NCI-H1694 treated with DMSO at 0.1 percent for 48 hours (cell line): ENCODE data around the gene ADAMTS17.

Experiments
- DNase-seq: peaks from one replicate; lab custom pipeline; 2025; lab: John Stamatoyannopoulos, UW

ADAMTS17 gene

DNA sequence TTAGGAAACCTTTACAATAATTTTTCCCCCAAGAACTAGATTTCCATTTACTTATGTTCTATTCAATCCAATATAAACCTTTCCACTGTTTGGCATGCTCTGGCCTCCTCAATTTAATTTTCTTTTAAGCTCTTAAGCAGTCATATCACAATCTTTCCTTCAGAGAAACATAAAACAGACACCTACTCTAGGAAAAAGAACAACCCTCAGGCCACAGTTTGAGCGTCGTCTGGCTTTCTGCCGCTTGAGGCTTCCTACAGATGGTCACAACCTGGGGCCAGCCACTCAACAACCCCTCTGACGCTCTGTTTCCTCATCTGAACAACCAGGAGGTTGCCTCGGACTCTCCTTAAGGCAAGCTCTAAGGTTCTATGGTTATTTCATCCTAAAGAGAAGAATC lies 143.3 kb downstream of the ADAMTS17 start:
- no peak for DNase-seq

- DNase-seq: no peak
Measured at GRCh38 chr15:100196326-100197058, 145.3 kb downstream of the ADAMTS17 start.

DNA sequence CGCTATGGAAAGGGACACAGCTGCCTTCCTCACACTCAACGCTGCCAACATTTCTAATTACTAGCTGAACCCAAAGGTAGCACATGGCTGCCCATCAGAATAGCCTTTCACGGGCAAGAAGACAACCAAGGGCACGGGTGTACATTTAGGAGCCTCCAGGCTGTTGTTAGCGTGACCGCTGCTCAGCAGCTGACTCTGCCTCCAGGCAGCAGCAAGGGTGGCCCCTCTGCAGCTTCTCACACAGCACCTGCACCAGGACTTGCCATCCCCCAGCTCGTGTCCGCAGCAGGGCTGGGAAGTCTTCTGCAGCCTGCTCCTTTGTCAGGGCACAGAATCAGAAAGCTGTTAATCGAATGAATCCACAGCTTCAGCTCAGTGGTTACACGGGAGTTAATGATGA lies 146.8 kb downstream of the ADAMTS17 start:
- no peak for DNase-seq

DNA sequence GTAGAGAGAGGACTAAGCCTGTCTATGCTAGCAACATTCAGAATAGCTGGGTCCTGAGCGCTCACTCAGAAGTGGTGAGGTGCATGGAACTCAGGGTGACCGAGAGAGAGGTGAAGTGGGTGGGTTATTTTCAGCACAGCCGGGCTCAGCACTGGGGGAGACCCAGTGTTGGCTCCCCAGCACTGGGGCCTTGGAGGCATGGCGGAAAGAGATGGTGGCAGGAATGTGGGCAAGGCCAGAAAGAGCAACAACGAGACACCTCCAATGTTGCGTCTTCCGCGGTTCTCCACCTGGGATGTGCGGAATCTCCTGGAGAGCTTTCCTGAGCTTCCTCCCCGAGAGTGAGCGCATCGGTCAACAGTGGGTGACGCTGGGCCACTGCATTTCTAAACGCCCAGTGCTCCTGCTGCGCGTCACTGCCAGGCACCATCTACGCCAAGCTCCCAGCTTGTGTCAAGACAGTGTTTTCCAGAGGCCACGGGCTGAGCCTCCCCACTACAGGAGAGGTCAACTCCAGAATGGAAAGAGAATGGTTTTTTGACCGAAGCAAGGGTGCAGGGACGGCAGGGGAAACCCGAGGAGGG lies 148.4 kb downstream of the ADAMTS17 start:
- DNase-seq: no peak

GRCh38 chr15:100192097-100193080 lies 149.4 kb downstream of the ADAMTS17 start:
- DNase-seq: no peak

DNA sequence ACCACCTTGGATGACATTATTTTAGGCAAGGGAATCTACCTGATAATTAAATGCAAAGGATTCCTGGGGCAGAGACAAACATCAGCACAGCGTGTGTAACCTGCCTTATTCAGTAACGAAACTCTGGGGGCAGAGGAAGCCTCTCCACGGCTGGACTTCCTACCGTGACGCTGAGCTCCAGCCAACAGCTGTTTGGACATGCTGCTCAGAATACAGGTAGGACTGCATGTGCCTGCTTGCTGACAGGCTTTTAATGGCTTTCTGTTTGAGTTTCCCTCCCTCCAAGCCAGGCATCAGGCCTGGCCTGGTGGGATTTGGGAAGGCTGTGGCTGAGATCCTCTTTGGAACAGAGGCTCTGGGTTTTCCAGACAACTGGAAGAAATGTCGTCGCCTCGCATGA lies 150.6 kb downstream of the ADAMTS17 start:
- DNase-seq: no peak

GRCh38 chr15:100190675-100191074 lies 151.1 kb downstream of the ADAMTS17 start:
- DNase-seq: no peak

GRCh38 chr15:100189849-100190248 lies 151.9 kb downstream of the ADAMTS17 start:
- no peak for DNase-seq

GRCh38 chr15:100189319-100189718 lies 152.5 kb downstream of the ADAMTS17 start:
- DNase-seq: no peak

- DNase-seq: no peak
Measured at GRCh38 chr15:100187677-100188076, 154.1 kb downstream of the ADAMTS17 start.

DNA sequence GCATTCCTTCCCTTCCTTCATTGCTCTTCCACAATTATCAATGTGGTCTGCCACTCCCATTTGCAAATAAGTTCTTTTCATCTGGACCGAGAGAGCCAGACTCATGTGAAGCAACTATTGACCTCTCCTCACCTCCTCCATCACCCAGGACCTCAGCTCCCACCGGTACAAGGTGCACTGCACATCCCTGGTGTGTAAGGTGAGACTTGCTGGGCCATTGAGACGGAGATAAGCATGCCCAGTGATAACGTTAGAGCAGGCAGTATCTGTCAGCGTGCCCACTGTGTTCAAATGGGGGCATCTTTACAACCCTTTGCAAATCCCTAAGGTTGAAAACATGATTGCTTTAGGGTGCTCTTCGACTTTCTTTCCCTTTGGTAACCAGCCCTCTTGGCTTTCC lies 154.8 kb downstream of the ADAMTS17 start:
- DNase-seq: no peak

- no peak for DNase-seq
Measured at GRCh38 chr15:100186366-100186765, 155.4 kb downstream of the ADAMTS17 start.

DNA sequence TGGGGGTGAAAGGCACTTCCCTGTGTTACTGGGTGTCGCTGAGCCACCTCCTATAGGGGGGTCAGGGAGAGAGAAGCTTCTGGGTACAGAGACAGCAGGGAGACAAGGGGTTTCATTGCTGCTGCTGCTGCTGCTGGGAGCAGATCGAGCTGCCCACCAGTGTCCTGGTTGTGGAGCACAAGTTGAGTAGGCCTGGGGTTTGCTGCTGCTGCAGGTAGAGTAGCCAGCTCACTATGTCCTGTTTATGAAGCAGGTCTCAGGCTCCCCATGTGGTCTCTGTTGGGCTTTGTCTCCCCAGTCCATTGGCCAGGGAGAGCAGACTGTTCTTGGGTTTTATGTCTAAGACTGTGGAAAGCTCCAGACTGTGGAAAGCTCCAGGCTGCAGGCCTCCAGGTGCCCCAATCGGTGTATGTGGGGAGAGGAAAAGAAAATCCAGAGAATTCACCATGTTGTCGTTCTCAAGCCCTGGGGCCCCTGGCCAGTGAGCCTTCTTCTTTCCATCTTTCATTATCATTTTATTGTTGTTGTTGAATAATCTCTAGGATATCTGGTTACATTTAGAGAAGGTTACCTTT lies 157.8 kb downstream of the ADAMTS17 start:
- DNase-seq: no peak

DNA sequence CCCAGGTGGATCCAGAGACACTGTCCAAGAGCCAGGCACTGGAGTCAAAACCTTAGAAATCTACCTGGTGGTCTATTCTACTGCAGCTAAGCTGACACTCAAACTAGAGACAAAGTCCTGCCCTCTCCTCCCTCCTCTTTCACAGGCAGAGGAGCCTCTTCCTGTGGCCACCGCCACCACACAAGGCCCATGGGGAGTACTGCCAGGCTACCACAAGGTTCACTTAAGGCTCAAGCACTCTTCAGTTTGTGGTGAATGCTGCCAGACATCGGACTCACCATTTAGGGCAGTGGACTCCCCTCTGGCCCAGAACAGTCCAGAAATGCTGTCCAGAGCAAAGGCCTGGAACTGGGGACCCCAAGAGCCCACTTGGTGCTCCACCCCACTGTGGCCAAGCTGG lies 160.9 kb downstream of the ADAMTS17 start:
- no peak for DNase-seq

- no peak for DNase-seq
Measured at GRCh38 chr15:100175406-100176114, 166.2 kb downstream of the ADAMTS17 start.

DNA sequence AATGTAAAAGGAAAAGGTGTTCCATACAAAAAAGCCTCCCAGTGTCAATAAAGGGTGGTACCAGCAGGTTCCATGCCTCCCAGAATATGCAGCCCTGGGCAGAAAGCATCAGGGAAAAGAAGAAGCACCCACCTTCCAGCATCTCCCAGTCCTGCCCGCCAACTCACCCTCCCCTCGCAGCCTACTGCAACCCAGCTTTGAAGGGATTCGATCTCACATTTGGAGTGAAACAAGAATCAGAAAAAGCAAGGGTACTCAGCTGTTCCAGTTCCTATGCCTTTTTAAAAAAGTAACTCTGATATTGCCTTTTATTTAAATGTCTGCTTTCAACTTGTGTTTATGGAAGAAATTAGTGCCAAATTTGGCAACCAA lies 166.9 kb downstream of the ADAMTS17 start:
- DNase-seq: no peak

DNA sequence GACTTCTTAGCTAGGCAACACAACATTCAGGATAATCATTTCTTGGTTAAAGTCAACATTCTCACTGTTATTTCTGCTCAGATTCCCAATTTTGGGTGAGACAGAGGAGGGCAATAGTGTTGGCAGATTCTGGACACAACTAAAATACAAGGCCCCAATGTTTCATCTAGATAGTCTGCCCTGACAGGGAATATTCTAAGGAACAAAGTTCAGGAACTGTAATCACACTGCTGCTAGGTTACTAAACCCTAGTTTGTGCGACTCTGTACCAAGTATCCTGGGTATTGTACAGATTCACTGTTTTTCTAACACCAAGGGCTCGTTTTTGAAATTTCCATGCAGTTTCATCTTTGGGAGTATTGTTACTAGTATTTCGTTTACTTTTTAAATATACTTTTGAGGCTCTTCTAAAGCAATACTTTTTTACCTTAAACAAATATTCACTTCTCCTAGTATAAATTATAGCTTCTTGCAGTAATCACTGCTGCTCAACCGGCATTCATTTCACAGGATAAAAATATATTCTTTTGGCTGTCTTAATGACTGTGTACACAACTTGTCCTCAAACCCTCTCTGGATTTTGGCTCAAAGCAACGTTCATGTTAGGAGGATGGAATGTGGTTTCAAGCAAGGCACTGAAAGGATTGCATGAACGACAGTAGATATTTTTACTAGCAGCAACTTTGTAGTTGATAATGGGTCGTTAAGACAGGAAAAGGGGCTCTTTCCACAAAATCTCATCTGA lies 167.4 kb downstream of the ADAMTS17 start:
- no peak for DNase-seq

DNA sequence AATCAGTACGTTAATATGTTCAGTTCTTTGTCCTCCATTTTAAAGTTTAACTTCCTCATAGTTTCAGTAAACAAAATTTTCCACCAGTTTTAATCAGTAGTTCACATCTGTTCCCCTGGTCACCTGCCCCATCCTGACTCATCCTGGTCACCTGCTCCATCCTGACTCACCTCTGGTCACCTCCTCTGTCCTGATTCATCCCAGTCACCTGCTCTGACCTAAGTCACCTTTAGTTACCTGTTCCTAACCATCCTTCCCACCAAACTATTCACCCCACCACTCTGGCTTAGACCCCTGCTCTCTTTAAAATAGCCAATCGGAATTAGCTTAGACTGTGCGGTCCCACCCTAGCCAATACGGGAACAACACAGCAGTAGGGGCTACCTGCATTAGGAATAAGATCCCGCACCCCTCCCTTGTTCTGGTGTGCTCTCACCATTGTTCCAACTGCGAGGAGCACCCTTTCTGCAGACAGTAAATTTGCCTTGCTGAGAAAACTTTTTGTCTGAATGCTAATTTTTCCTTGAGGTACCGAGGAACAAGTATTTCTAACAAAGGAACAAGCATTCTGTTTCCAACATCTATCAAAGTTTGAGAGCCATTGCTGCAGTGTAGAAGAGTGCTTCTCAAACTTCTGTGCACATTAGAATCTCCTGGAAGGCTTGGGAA lies 169.3 kb downstream of the ADAMTS17 start:
- DNase-seq: no peak

GRCh38 chr15:100171411-100171810 lies 170.4 kb downstream of the ADAMTS17 start:
- DNase-seq: no peak
